ENCODE measurements around the gene HNF4A. TPM values are rescaled to one million over a fixed set of nuclear protein-coding genes. Genes with fewer than 3 reads are reported as not detected.

The HNF4A gene
- total RNA-seq, 1 donor from 2014 or later, result not detected

DNA sequence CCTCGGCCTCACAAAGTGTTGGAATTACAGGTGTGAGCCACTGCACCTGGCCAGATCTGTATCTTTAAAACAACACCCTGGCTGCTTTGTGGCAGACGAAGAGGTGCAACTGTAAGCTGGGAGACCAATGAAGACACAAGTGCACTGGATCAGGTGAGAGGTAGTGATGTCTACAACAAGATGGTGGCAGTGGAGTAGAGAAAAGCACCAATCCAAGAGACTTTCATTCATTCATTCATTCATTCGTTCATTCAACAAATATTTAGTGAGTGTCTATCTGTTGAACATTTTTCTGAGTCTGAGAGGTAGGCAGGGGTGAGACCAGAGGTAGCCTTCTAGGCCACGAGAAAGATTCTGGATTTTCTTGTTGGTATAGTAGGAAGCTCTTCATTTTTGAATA lies 83.3 kb downstream of the HNF4A start:
- no peak overlapping the region for H3K27ac Mint-ChIP-seq
- ATAC-seq (ENCODE audit: low read depth) (no peak), DNase-seq (no peak)
- no peak overlapping the region for H3K4me3 Mint-ChIP-seq
- TF ChIP-seq CTCF (IDR thresholded peaks at IDR 0.05), result no peak
- POLR2A ChIA-PET, result no interaction called here
- intact Hi-C loops (cut with micrococcal nuclease), result no loop called here
- H3K27me3 Mint-ChIP-seq, result peaks cover 12% of the 10 kb centered on the region
- H3K4me1 Mint-ChIP-seq, result no peaks in the 10 kb centered on the region
- H3K9me3 Mint-ChIP-seq, result no peaks in the 10 kb centered on the region
- H3K36me3 Mint-ChIP-seq (ENCODE audit: low read depth), result no peaks in the 10 kb centered on the region
- CTCF ChIA-PET, result no interaction called here

DNA sequence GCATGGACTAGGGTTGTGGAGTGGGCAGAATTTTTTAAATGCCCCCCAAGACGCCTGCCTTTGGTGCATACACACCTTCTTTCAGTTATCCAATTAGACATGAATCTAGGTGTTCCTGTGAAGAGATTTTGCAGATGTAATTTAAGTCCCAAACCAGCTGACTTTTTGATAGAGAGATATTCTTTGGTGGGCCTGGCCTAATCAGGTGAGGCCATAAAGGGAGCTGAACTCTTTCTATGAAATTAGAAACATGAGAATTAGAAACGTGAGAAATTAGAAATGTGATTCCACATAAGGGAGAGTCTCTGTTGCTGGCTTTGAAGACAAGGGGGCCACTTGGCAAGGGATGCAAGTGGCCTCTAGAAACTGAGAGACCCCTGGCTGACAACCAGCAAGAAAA lies 83.8 kb downstream of the HNF4A start:
- H3K9me3 Mint-ChIP-seq, result no peaks in the 10 kb centered on the region
- peaks cover 12% of the 10 kb centered on the region for H3K27me3 Mint-ChIP-seq
- DNase-seq, result no peak
- no peaks in the 10 kb centered on the region for H3K36me3 Mint-ChIP-seq (ENCODE audit: low read depth)
- ChIA-PET POLR2A (no interaction called here), CTCF (no interaction called here)
- H3K4me3 Mint-ChIP-seq, result no peak overlapping the region
- ATAC-seq (ENCODE audit: low read depth), result no peak
- TF ChIP-seq CTCF (IDR thresholded peaks at IDR 0.05), result no peak
- H3K4me1 Mint-ChIP-seq, result no peaks in the 10 kb centered on the region
- intact Hi-C loops (cut with micrococcal nuclease), result no loop called here
- no peak overlapping the region for H3K27ac Mint-ChIP-seq

- Mint-ChIP-seq H3K9me3 (no peaks in the 10 kb centered on the region), H3K36me3 (ENCODE audit: low read depth) (no peaks in the 10 kb centered on the region), H3K27me3 (peaks cover 12% of the 10 kb centered on the region), H3K4me3 (no peak overlapping the region), H3K27ac (no peak overlapping the region), H3K4me1 (no peaks in the 10 kb centered on the region)
- intact Hi-C loops (cut with micrococcal nuclease), result no loop called here
- DNase-seq (no peak), ATAC-seq (ENCODE audit: low read depth) (no peak)
- TF ChIP-seq CTCF (IDR thresholded peaks at IDR 0.05), result no peak
- ChIA-PET POLR2A (no interaction called here), CTCF (no interaction called here)
Measured at GRCh38 chr20:44442298-44443070, 87.0 kb downstream of the HNF4A start.

DNA sequence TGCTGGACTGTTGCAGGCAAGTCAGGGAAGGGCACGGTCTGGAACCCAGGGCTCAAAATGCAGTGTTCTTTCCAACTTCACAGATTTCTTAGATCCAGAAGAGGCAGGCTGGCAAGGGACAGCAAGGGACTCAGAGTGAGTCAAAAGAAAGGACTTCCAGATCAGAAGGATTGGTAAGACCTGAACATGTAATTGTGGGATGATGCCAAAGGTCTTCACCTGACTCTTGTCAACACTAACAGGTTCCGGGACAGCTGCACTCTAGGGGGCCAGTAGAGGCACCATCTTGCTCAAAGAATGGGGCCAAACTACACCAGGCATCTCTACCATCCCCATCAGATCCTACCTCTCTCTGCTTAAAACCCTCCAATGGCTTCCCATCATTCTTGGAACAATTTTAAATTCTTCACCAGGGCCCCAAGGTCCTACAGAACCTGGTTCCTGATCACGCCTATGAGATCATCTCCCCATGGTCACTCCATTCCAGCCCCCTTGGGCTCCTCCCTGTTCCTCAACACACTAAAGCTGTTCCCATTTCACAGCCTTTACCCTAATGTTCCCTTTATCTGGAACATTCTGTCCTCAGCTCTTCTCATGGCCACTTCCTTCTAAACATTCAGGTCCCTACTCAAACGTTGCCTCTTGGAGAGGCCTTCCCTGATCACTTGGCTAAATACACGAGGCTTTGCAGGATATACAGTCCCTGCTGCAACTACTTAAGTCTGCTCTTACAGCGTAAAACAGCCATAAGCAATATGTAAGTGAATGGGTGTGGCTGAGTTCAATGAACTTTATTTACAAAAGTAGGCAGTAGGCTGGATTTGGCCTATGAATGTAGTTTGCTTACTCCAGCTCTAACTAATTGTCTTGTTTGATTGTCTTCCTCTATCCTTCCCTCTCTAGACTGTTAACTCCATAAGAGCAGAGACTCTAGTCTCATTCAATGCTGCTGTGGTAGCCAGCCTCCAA lies 90.5 kb downstream of the HNF4A start:
- ChIA-PET POLR2A (no interaction called here), CTCF (no interaction called here)
- Mint-ChIP-seq H3K27me3 (peaks cover 4% of the 10 kb centered on the region), H3K9me3 (no peaks in the 10 kb centered on the region), H3K4me3 (no peak overlapping the region), H3K4me1 (no peaks in the 10 kb centered on the region), H3K27ac (no peak overlapping the region), H3K36me3 (ENCODE audit: low read depth) (no peaks in the 10 kb centered on the region)
- intact Hi-C loops (cut with micrococcal nuclease), result no loop called here
- no peak for TF ChIP-seq CTCF (IDR thresholded peaks at IDR 0.05)
- ATAC-seq (ENCODE audit: low read depth) (no peak), DNase-seq (no peak)

DNA sequence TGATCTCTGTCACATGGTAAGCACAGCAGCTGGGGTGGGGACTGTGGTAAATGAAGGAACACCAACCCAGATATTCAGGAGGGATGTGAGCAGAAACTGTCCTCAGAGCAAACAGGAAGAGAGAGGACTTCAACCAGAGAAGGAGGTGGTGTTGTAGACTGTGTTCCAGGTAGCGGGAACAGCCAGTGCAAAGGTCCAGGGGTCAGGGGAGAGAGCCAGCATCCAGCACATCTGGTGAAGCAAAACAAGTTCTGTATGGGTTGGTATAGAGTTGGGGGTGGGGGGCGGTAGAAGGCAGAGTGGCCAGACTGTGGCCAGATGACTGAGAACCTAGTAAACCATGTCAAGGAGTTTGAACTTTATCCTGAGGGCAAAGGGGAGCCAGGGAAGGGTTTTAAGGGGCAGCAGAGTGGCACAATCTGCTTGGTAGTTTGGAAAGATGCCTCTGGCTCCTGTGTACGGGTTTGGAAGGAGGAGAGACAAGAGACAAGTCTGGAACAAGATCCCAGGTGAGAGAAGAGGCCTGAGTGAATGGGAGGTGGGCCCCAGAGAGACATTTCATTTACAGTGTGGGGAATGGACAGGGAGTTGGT lies 92.4 kb downstream of the HNF4A start:
- no peak for ATAC-seq (ENCODE audit: low read depth)
- no peaks in the 10 kb centered on the region for H3K9me3 Mint-ChIP-seq
- no peak overlapping the region for H3K4me3 Mint-ChIP-seq
- no peaks in the 10 kb centered on the region for H3K36me3 Mint-ChIP-seq (ENCODE audit: low read depth)
- TF ChIP-seq CTCF (IDR thresholded peaks at IDR 0.05), result no peak
- CTCF ChIA-PET, result no interaction called here
- DNase-seq, result no peak
- peaks cover 7% of the 10 kb centered on the region for H3K27me3 Mint-ChIP-seq
- no peak overlapping the region for H3K27ac Mint-ChIP-seq
- POLR2A ChIA-PET, result no interaction called here
- H3K4me1 Mint-ChIP-seq, result no peaks in the 10 kb centered on the region
- intact Hi-C loops (cut with micrococcal nuclease), result no loop called here
